Activated CD4-positive, alpha-beta T cell treated with anti-CD3 and anti-CD28 coated beads, Interleukin-2, amount 50 U/mL, for 16 hours (primary cell): ENCODE results near the gene HOXC4.
"Not testable (repeated sequence)": the region's sequence is repeated elsewhere in the genome, so short reads cannot be mapped to it uniquely, and the experiment has no call there.

Experiments
- DNase-seq: peaks from one replicate; pipeline ENCODE4 v3.0.0-alpha.2; 2020

Gene HOXC4

GRCh38 chr12:54042033-54042432 is 11.6 kb upstream of the HOXC4 start:
- not testable (repeated sequence) for DNase-seq

DNA sequence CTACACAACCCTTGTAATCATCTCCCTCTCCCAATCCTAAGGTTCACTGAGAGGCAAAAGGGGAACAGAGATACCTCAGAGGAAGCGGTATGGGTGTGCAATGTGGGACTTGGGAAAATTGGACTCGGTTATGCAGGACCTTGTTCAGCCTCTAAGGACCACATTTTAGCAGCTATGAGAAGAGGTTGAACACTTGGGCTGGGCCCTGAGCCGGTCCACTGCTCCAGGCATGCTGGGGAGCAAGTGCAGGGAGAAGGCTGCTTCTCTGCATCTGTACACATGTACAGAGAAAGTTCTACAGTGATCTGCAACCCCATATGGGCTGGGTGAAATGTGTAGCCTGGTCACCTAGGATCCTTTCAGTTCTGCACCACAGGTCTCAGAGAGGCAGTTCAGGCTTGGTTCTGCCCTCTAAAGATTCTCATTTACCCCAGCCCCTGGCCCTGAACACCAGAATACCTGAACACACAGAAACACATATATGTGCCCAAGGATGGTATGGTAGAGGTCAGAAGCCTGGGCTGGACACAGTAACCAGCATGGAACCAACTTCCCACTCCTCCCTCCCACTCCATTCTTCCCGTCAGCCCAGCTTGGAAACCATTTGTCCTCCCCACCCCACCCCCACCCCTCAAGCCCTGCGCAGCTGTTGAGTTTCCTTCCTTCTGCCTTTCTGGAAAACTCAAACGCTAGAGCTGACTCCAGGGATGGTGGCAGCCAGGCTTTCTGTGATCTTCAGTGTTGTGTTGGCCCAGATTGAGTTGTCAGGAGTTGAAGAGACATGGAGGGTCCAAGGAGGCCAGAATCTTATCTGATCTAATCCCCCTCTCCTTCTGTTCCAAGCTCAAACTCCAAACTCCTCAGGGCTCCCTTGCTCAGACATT is 10.4 kb upstream of the HOXC4 start:
- DNase-seq, result no peak

- DNase-seq, result no peak
These were observed 9.1 kb upstream of the HOXC4 start for GRCh38 chr12:54044425-54045103.

GRCh38 chr12:54045401-54045800 is 8.2 kb upstream of the HOXC4 start:
- no peak for DNase-seq

DNA sequence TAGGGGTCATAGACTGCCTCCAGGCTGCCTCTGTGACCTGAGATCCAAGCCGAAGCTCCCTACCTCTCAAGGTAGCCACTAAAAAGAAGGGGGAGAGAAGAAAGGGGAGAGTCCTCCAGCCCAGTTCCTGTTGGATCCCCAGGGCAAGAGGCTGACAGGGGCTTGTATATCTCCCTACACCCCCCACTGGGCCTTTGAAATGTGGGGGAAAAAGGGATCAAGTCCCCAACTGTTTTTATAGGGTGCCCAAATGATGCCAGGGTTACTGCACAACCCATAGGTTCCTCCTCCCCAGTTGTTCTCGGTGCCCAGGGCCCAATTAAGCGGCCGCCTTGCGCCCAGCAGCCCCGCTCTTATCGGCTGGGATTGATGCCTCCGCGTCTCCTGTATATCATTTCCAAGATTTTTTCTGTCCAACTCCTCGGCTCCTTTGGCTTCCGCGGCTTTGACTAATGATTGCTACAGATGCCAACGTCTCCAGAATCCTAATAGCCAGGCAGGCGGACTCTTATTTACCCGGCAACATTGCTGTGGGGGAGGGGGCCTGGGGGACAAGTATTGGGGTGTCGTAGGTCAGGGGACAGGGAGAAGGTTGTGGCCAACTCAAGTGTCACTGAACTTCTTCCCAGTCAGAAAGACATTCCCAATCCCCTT is 7.6 kb upstream of the HOXC4 start:
- DNase-seq, result no peak

DNA sequence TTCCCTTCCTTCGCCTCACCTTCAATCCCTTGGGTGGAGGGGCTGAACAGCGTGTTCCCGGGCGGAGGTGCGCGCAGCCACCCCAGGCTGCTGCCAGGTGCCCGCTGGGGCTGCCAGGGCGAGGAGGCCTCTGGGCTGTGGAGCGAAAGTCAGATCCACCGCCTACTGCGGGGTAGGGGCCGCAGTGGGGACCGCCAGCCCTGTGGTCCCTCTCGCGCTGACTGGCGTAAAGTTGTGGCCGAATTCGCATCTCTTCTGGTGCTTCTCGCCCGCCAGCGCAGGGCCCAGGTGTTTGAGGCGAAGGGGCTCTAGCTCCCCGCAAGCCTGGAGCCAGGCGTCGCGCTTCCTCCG is 6.9 kb upstream of the HOXC4 start:
- DNase-seq, result no peak

DNA sequence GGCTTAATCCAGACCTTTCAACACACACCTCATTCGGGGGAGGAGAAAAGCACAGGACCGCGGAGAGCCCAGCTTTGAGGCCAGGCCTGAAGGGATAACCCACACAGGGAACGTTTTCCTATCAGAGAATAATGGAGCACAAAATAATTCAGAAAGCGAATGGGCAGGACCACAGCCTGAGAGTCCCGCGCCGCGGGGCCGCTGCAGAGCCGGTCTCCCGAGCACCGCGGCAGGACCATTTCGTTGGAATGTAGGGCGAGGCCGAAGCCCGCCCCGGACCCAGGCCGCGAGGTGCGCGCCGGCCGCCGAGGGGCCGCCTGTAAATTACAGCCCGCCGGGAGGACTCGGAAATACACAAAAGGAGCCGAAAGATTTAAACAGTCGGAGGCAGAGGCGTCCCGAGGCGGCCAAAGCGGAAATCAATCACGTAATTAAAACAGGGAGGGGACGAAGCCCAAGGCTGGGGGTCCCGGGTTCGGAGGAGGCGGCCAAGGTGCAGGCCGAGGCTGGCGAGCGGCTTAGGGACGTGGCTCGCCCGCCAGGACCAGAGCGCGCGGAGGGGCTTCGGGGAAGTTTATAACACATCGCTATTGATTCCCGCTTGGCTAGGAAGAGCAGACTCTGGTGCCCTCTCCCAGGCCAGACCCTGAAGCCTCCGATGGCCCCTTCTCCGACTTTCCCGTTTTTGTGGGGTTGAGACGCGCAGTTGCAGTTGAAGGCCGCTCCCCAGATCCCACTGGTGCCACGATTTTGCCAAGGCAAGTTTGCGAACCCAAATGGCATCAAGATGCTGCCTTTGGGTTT is 6.3 kb upstream of the HOXC4 start:
- no peak for DNase-seq

DNA sequence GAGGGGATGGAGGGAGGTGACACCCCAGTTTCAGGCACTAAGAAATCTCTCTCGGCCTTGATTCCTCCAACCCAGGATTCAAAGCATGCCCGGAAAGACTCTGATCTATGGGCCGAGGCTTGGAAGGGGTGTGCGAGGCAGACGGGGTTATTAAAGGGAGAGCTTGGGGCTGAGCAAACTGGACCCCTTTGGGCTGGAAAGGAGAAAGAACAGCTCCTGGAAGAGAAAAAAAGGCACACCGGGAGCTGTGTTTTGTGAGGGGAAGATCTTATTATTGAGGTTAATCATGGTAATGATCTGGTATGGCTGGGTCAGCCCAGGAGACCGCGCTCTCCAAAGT is 5.7 kb upstream of the HOXC4 start:
- DNase-seq, result no peak

DNA sequence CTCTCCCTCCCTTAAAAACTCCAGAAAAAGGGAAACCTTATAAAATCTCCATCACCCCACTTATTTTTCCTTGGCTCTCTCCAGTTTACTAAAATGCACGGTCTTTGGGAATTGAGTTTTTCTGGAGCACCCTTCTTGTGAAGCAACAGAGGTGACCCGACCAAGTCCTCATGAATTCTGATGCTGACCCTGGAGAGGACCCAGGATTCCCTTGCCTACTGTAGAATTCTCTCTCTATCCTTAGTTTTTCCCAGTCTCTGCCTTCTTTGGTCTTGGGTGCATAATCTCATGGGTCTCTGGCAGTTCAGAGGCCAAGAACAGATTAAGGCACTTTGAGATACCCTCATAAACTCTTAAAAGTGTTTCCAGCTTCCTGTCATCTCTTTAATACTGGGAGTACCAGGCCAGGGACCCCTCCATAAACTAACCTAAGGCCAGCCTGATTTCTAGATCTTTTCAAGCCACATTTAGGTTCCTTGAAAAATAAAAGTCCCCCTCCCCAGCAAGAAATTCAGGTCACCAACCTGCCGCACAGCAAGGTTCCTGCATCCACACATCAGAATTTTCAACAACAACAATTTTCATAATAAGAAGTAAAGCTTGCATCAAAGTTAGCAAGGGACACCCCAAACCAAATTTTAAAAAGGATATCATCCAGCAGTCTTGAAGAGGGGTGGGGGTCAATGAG is 5.1 kb upstream of the HOXC4 start:
- no peak for DNase-seq

GRCh38 chr12:54049108-54049507 is 4.5 kb upstream of the HOXC4 start:
- no peak for DNase-seq

GRCh38 chr12:54050482-54050810 is 3.2 kb upstream of the HOXC4 start:
- DNase-seq, result no peak

GRCh38 chr12:54051026-54051842 is 2.4 kb upstream of the HOXC4 start:
- DNase-seq, result no peak

DNA sequence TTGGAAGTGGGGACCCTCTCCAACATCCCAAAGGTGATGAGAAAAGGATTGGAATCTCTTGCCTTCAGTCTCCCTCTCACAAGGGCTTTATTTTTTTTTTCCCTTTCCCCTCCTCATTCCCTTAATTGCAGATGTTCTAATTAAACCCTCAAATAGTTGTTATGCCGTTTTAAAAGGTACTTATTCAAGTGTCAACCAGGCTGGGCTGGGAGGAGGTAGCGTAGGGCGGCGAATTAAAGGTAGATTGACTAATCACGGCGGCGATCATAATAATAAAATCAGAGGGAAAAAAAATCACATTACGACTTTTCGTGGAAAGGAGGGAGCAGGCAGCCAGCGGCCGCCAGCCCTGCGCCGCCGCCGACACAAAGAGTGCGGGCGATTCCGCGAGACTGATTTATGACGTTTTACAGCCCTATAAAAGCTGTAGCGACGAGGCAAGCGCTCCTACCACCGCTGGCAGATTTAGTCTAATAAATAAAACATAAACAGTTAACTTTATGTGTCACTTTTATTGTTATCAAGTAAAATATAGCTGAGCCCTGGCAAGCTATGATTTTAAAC is 1.7 kb upstream of the HOXC4 start:
- no peak for DNase-seq

DNA sequence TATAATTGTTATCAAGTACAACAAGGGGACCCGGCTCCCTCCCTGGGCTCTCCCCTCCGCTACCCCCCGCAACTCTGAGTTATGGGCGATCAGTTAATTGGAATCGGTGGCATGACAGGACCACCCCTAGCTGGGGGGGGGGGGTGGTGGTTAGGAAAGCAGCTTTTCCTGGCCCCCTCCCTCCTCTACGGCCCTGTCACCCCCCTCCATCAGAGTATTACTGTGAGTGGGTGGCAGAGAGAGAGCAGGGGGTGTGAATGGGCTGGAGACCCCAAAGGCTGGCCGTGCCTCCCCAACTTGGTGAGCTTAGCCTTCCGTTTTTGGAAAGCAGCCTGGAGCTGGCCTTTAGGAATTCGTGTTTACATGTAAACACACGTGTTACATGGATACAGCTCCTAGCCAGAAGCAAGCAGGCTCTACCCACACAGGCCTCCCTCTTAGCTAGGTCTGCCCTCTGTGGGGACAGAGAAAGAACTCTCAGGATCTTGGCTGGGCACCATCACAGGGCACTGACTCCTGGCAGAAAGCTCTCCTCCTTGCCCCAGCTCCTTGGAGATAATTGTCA is 1.1 kb upstream of the HOXC4 start:
- no peak for DNase-seq

GRCh38 chr12:54053003-54053750 is 458 bp upstream of the HOXC4 start:
- DNase-seq, result no peak

DNA sequence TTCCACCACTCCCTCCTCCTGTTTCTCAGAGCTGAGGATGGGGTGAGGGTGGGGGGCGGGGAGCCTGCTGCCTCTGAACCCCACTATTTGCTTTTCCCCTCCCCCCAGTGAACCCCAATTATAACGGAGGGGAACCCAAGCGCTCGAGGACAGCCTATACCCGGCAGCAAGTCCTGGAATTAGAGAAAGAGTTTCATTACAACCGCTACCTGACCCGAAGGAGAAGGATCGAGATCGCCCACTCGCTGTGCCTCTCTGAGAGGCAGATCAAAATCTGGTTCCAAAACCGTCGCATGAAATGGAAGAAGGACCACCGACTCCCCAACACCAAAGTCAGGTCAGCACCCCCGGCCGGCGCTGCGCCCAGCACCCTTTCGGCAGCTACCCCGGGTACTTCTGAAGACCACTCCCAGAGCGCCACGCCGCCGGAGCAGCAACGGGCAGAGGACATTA is 1.1 kb downstream of the HOXC4 start:
- DNase-seq, result no peak

GRCh38 chr12:54055552-54055951 is 1.9 kb downstream of the HOXC4 start:
- DNase-seq, result no peak

GRCh38 chr12:54056110-54056509 is 2.5 kb downstream of the HOXC4 start:
- no peak for DNase-seq

DNA sequence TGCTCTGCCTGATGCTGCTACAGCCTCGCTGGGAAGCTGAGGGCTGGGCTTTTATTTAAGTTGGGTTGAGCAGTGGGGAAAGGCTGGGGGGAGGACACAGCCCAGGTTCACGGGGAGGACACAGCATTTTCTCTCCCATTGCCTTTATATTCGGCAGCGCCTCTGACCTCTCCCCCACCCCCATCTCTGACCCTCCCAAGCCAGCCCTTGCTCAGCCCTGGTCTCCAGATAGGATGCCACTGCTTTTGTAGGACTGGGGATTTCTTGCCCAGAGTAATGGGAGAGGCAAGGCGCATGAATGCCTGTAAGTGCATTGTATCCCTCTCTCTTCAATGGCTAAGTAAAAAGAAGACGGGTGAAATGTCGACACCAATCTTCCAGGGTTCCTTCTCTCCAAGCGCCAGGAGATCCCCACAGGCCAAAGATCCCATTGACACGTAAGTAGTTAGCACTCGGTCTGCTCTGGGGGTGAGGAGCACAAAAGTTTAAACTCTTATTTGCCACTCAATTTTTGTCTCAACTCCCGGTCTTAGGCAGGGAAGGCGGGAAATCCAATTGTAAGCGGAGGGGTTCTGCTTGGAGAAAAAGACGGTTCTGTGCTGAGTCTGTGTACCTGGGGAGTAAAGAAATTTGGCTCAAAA is 4.6 kb downstream of the HOXC4 start:
- no peak for DNase-seq

- no peak for DNase-seq
These were observed 6.0 kb downstream of the HOXC4 start for GRCh38 chr12:54059668-54060067.
